HG03469 (cell line): ENCODE data around the gene PRDX1.
"Not testable (repeated sequence)": the region's sequence is repeated elsewhere in the genome, so short reads cannot be mapped to it uniquely, and the experiment has no call there.

Experiments
- ATAC-seq: cut with Tn5 transposase; IDR thresholded peaks from one replicate; pipeline ENCODE4 v1.9.1; 2021; ENCODE audit warnings: mild to moderate bottlenecking, moderate library complexity, moderate number of reproducible peaks; ENCODE audit not compliant: unreplicated experiment

The PRDX1 gene

DNA sequence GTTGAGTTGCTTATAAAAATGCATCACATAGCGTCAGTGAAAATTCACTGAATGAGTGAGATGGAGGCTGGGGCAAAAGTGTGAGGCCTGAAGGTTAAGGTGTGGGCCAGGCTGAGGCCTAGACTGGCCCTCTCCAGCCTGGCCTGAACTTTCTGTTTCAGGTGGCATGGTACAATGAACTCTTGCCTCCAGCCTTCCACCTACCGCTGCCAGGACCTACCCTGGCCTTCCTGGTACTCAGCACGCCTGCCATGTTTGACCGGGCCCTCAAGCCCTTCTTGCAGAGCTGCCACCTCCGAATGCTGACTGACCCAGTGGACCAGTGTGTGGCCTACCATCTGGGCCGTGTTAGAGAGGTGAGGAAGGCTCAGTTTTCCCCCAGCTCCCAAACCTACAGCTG, 14.5 kb downstream of the PRDX1 start:
- no peak for ATAC-seq

DNA sequence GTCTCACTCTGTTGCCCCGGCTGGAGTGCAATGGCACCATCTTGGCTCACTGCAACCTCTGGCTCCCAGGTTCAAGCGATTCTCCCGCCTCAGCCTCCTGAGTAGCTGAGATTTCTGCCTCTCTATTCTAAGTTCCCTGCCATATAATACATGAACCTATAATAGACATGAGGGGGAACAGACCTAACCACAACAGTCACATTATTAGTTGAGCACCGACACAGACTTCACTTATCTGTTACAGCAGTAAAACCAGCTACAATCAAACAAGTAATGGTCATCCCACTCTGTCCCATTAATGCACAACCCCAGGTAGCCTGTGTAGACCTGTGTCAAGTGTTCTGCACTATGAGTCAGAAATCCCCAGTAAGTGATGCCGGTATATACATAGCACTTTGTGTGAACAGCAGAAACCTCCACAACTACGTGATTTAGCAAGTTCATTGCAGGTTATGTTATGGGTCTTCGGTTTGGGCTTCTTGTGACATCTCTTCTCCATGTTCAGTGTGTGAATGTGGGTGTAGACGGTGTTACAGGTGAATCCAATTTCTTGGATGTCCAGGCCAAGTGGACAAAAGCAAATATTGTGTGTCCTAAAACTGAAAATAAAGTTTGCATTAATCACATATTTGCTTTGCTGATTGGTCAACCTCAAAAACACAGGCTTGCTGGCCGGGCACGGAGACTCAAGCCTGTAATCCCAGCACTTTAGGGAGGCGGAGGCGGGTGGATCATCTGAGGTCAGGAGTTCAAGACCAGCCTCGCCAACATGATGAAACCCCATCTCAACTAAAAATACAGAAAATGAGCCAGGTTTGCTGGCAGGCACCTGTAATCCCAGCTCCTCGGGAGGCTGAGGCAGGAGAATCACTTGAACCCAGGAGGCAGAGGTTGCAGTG, 18.0 kb downstream of the PRDX1 start:
- ATAC-seq: no peak

DNA sequence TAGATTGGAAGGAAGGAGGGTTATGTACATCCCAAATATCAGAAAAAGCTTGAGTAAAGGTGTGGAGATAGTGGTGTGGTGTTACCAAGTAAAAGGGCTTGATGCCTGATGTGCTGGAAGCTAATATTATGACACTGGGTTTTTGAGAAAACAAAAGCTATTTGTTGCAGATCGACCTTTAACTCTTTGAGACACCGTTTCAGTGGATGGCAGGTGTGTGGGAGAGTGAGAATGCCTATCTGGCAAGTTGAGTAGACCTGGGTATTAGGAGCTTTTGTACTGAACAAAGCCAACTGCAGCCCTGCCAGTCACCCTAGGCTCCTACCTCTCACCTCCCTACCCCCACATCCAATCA, 20.2 kb downstream of the PRDX1 start:
- no peak for ATAC-seq

DNA sequence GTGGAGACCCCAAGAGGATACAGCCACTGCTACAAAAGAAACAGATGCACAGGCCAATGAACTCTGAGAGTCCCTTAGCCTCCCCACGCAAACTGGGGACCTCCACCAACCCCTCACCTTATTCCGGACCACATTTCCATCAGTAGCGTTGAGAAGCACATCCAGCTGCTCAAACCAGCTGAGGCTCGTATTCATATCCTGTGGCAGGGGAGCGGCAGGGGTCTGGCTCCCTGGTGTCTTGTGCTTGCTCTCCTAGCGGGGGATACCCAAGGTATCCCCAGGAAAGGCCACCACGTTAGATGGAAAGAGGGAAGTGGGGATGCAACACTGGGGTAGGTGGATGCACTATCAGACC, 22.3 kb downstream of the PRDX1 start:
- ATAC-seq: no peak

DNA sequence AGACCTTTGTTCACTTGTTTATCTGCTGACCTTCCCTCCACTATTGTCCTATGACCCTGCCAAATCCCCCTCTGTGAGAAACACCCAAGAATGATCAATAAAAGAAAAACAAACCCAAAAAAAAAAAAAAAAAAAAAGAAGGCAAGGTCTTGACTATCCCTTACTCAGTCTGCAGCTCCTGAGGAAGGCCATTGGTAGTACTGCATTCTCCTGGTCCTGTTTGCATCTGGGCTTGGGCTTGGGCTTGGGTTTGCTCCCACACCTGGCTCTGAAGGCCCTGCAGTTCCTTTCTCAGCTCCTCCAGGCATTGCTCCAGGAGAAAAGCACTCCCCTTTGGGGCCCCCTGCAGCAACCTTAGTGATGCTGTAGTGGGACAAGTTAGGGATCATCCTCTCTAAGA, 23.4 kb downstream of the PRDX1 start:
- no peak for ATAC-seq

DNA sequence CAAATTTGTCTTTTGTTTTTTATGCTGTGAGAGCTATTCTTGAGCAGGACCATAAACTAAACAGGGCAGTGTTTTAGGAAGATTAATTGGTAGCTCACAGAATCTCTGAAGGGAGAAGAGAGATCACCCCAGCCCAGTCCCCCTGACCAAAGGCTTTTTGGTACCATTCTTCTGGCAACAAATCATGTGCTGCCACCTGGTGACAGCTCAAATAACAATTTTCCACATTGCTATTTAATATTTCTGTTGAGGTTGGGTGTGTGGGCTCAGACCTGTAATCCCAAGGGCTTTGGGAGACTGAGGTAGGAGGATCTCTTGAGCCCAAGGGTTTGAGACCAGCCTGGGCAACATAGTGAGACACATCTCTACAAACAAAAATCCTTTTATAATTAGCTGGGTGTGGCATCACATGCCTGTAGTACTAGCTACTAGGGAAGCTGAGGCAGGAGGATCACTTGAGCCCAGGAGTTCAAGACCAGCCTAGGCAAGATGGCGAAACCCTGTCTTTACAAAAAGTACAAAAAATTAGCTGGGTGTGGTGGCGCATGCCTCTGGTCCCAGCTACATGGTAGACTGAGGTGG, 28.5 kb downstream of the PRDX1 start:
- ATAC-seq: no peak

DNA sequence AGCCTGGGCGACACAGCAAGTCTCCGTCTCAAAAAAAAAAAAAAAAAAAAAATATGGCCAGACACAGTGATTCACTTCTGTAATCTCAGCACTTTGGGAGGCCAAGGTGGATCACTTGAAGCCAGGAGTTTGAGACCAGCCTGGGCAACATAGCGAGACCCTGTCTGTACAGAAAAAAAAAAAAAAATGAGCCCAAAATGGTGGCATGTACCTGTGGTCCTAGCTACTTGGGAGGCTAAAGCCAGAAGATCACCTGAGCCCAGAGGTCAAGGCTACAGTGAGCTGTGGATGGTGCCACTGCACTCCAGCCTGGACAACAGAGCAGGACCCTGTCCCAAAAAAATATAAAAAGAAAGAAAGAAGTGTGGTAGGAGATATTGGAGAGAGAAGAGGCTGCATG, 29.0 kb downstream of the PRDX1 start:
- ATAC-seq: no peak

DNA sequence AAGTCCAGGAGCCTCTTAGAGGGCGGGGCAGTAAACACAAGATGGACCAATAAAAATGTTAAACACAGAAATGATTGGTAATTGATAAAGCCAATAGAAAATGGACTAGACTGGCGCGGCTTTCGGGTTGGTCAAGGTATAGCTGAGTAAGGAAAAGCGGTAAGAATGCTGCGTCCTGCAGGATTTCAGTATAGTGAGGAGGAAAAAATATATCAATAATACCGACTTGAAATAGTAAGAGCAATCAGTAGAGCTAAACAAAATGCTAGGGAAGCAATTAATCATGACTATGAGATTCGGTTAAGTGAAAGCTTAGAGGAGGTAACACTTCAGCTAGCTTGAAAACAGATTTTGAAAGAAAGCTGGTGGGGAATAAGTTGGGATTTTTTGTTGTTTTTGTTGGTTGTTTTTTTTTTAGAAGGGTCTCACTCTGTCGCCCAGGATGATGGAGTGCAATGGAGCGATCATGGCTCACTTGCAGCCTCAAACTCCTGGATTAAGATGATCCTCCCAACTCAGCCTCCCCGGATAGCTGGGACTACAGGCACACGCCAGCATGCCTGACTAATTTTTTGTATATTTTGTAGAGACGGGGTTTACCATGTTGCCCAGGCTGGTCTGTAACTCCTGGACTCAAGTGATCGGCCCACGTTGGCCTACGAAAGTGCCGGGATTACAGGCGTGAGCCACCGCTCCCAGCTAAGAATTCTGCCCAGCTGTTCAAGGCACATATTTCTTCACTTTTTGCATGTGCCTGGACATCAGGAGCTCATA, 30.0 kb downstream of the PRDX1 start:
- no peak for ATAC-seq

DNA sequence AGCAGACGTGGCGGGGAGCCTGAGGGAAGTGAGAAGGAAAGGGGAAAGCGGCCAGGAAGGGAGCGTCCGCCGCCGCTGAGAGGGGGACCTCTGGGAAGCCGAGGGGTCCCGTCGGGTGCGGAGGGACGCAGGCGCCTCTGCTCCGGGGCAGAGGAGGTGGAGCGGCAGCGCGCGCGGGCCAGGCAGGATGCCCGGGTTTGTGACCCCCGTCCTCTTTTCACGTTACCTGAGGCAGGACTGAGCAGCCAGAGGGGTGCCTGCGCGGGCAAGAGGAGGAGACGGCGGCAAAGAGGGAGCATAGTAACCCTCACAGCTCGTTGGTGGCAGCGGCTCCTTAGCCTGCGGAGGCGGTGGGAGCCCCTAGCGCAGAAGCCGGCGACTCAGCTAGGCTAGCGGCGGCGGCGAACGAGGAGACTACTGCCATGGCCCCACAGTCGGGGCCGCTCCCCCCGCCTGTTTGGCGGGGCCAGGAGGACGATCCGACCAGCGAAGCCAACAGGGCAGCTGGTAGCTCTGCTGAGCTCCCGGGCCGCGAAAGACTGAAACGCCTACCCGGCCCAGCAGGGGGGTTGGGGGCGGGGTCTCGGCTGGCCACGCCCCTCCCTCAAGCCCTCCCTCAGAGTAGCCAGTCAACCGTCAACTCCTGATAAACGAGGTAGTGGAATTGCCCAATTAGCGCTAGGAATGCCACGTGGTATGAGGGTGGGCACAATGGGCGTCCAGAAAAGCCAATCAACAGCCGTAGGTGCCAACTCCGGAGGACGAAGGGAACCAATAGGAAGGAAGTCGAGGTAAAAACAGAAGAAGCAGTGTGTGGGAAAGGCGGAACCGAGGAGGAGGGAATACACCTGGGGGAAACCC, 30.8 kb downstream of the PRDX1 start, which contains the start of gene TESK2:
TSS of gene TESK2 (minus strand) at position 538 of the 861 bp plus-strand sequence. CDS start 33,378 bp downstream, outside the sequence.
- ATAC-seq: peak; percentile 75

DNA sequence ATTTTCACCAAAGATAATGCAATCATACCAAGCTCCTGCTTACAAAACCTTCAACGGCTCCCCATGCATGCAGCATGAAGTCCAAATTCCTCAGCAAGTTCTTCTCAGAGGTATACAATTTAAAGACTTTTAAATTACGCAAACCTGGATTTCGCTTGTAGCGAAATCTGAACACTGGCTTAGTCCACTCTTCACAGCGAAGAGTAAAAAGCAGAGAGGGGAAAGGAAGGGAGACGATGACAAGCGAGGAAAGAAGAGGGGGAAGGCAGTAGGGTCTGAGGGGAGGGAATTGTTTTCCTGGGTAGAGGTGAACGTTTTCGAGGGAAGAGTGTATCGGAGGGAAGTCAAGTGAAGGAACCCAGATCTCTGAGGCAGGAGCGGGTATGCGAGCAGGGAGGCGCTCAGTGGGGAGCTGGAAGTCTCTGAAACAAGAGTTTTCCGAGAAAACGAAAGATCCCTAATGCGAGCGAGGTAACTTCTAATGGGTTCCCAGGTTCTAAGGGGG, 31.5 kb downstream of the PRDX1 start:
- ATAC-seq: no peak

DNA sequence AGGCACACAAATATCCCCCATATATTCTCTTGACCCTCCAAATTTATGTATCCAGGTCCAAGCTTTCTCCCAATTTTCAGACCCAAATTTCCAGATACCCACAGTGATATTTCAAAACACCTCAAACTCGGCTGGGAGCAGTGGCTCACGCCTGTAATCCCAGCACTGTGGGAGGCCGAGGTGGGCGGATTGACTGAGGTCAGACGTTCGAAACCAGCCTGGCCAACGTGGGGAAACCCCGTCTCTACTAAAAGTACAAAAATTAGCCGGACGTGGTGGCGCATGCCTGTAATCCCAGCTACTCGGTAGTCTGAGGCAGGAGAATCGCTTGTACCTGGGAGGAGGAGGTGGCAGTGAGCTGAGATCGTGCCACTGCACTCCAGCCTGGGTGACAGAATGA, 32.3 kb downstream of the PRDX1 start:
- not testable (repeated sequence) for ATAC-seq

DNA sequence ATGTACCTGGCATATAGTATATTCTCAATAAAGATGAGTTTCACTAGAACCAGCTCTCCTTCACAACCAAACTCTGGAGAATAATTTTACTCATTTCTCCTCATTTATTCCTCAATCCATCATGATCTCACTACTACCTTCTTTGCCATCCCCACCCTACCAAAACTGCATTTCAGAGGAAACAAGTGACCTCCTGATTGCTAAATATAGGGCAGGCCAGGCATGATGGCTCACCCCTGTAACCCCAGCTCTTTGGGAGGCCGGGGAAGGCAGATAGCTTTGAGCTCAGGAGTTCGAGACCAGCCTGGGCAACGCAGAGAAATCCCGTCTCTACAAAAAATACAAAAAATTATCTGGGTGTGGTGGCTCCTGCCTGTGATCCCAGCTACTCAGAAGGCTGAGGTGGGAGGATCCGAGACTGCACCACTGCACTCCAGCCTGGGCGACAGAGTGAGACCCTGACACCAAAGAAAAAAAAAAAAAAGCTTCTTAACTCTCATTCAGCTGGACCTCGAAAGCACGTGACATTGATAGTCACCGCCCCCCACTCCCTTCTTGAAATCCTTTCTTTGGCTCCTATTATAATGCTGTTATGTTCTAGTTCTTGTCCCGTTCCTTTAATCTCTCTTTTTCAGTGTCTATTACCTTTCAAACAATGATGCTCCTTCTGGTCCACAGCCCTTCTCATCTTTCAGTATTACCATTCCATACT, 32.9 kb downstream of the PRDX1 start:
- no peak for ATAC-seq

DNA sequence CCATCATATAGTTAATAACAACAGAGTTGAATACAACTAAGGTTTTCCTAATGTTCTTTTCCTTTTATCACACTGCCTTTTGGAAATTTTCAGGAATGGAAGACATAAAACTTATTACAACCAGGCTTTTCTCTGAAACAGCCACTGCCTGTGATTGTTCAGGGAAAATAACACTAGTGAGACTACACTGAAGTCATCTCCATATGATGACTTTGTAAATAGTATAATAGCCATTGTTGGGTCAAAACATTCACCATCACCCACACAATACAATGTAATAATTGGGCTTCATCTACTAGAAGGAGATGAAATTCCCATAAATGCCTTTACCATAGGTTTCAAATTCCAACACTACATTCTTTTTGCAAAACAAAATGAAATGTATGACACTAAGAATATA, 35.7 kb downstream of the PRDX1 start:
- ATAC-seq: no peak

DNA sequence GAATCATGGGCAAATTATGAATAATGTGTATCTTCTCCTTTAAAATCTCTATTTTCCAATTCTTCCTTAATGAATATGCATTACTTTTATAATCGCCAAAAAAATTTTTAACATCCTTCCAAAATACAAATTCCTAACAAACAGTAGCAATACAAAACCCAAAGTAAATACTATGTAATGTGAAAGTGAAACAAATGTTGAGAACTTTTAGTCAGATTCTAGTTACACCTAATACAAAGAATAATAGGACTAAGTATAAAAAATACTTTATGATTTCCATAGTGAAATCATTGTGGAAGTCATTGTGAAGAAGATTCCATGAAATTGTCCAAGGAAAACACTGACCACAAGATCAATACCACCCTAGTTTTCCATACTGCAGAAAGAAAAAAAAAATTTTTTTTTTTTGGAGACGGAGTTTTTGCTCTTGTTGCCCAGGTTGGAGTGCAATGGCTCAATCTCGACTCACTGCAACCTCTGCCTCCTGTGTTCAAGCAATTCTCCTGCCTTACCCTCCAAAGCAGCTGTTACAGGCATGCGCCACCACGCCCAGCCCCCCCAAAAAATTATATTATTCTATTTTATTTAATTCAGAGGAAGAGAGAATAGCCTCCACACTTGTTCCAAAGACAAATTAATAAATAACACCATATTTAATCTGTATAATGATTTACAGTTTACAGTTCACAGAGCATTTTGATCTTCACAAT, 42.5 kb downstream of the PRDX1 start:
- no peak for ATAC-seq

DNA sequence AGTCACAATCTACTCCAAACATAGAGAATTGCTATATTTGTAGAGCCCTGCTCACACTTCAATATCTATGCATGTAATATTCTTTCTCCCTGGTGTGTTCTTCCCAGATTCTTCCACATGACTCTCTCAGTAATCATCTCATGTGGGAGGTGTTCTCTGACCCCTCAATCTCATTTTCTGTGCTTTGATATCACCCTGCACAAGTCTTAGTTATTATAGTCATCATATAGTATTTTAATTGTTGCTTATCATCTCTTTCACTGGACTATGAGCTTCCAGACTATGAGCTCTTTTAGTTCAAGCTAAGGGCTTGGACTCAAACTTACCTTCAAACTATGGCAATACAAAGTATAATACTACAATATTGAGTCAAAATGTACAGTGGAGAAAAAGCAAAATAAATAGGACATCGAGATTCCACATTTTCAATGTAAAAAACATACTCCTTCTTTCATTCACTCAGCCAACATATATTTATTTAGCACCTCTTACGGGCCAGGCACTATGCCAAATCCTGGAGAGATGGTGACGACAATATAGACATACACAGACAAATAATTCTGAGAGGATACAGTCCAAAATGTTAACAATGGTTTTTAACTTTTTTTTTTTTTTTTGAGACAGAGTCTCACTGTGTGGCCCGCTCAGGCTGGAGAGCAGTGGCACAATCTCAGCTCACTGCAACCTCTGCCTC, 43.4 kb downstream of the PRDX1 start:
- ATAC-seq: no peak

DNA sequence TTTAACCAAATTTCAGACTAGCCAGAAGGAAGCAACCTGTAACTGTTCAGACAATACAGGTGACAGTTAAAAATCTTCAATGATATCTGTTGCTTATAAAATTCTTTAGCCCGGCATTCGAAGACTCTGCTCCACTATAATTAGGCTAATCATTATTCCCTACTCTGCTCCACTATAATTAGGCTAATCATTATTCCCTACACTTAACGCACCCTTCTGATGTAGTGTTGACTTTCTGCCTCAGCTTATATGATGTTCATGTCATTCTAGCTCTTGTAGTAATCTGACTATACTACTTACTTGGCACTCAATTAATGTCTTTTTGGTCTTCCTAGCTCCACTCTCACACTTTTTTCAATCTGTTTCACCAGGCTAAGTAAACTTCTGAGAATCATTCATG, 44.0 kb downstream of the PRDX1 start:
- no peak for ATAC-seq

DNA sequence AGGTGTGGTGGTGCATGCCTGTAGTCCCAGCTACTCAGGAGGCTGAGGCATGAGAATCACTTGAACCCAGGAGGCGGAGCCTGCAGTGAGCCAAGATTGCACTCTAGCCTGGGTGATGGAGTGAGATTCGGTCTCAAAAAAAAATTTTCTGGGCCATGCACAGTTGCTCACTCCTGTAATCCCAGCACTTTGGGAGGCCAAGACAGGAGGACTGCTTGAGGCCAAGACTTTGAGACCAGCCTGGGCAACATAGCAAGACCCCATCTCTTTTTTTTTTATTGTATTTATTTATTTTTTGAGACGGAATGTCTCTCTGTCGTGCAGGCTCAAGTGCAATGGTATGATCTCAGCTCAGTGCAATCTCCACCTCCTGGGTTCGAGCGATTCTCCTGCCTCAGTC, 47.5 kb downstream of the PRDX1 start:
- not testable (repeated sequence) for ATAC-seq

DNA sequence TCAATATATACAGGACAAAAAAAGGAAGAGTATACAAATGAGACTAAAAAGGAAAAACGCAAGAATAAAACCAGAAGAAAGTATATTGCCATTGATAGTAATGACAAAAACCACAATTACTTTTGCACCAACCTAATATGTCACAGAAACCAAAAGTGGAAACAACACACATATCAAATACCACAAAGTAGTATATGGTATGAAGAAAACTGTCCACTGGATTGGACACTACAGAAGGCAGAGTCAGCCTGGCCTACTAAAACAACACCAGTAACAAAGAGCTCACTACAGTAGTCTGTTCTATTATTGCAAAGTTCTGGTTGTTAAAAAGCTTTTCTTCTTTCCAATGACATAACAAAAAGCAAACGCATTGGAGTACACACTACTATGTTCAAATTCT, 48.4 kb downstream of the PRDX1 start:
- no peak for ATAC-seq

DNA sequence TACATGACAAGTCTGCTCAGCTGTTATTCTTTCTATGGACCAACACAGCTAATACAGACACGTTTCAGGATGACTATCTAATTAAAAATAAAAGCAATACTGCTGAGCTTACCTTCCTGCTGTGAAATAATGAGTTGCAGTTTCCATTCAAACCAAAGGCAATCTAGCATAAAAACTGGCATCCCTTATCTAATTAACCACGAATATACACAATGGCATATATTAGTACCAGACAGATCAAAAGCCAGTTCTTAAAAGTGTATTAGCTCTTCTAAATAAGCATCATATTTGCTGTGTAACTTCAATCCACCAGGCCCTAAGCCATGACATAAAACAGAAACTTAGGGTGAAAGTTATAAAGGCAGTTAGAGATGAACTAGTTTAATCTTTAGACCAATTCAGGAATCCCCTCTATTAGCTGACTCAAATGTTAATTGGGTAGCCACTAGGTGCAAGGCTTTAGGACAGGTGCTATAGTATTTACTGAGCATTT, 51.3 kb downstream of the PRDX1 start:
- no peak for ATAC-seq
